Measurements from ENCODE around the gene PACSIN2. TPM values are rescaled to one million over a fixed set of nuclear protein-coding genes. Genes with fewer than 3 reads are reported as not detected.

Gene PACSIN2
- total and polyA plus RNA-seq, 2 of the 13 experiments (the other 11 are each of a cell fraction or from before 2014, with no cell fraction given) = 54.1 to 68.8 TPM

- TF ChIP-seq TARDBP (CRISPR knock-in tag; IDR thresholded peaks at IDR 0.05) (peak; percentile 89), LCORL (IDR thresholded peaks at IDR 0.05) (no peak), LCORL (CRISPR knock-in tag; IDR thresholded peaks at IDR 0.05) (peak; percentile 60), ZBTB37 (CRISPR knock-in tag; IDR thresholded peaks at IDR 0.05) (no peak), POLR2AphosphoS5 (IDR thresholded peaks at IDR 0.05; ENCODE audit: low read depth, low read length) (no peak), KMT2A (CRISPR knock-in tag; IDR thresholded peaks at IDR 0.05) (peak; percentile 84), IRF2 (CRISPR knock-in tag; IDR thresholded peaks at IDR 0.05) (peak; percentile 80; the same call in 1 of the 2 replicates), HDAC2 (CRISPR knock-in tag; IDR thresholded peaks at IDR 0.05) (peak; percentile 98), TCF7L2 (IDR thresholded peaks at IDR 0.05; ENCODE audit: low read depth, low read length) (peak; percentile 86; the same call in 1 of the 2 replicates), NR1H2 (CRISPR knock-in tag; IDR thresholded peaks at IDR 0.05; ENCODE audit: borderline replicate concordance, low read depth) (no peak), GATAD1 (CRISPR knock-in tag; IDR thresholded peaks at IDR 0.05) (peak; percentile 71; the same call in 1 of the 2 replicates), ISL2 (CRISPR knock-in tag; IDR thresholded peaks at IDR 0.05) (peak; percentile 90), ZNF12 (CRISPR knock-in tag; IDR thresholded peaks at IDR 0.05) (0 out of 2 replicates have a peak, but pooled peaks have one; percentile 75), HOXA3 (CRISPR knock-in tag; IDR thresholded peaks at IDR 0.05) (peak; percentile 77)
- TF ChIP-seq, protein P1, sequence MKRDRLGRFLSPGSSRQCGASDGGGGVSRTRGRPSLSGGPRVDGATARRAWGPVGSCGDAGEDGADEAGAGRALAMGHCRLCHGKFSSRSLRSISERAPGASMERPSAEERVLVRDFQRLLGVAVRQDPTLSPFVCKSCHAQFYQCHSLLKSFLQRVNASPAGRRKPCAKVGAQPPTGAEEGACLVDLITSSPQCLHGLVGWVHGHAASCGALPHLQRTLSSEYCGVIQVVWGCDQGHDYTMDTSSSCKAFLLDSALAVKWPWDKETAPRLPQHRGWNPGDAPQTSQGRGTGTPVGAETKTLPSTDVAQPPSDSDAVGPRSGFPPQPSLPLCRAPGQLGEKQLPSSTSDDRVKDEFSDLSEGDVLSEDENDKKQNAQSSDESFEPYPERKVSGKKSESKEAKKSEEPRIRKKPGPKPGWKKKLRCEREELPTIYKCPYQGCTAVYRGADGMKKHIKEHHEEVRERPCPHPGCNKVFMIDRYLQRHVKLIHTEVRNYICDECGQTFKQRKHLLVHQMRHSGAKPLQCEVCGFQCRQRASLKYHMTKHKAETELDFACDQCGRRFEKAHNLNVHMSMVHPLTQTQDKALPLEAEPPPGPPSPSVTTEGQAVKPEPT (CRISPR knock-in tag; IDR thresholded peaks at IDR 0.05; ENCODE audit: low read depth) = no peak
- TF ChIP-seq, protein P2, sequence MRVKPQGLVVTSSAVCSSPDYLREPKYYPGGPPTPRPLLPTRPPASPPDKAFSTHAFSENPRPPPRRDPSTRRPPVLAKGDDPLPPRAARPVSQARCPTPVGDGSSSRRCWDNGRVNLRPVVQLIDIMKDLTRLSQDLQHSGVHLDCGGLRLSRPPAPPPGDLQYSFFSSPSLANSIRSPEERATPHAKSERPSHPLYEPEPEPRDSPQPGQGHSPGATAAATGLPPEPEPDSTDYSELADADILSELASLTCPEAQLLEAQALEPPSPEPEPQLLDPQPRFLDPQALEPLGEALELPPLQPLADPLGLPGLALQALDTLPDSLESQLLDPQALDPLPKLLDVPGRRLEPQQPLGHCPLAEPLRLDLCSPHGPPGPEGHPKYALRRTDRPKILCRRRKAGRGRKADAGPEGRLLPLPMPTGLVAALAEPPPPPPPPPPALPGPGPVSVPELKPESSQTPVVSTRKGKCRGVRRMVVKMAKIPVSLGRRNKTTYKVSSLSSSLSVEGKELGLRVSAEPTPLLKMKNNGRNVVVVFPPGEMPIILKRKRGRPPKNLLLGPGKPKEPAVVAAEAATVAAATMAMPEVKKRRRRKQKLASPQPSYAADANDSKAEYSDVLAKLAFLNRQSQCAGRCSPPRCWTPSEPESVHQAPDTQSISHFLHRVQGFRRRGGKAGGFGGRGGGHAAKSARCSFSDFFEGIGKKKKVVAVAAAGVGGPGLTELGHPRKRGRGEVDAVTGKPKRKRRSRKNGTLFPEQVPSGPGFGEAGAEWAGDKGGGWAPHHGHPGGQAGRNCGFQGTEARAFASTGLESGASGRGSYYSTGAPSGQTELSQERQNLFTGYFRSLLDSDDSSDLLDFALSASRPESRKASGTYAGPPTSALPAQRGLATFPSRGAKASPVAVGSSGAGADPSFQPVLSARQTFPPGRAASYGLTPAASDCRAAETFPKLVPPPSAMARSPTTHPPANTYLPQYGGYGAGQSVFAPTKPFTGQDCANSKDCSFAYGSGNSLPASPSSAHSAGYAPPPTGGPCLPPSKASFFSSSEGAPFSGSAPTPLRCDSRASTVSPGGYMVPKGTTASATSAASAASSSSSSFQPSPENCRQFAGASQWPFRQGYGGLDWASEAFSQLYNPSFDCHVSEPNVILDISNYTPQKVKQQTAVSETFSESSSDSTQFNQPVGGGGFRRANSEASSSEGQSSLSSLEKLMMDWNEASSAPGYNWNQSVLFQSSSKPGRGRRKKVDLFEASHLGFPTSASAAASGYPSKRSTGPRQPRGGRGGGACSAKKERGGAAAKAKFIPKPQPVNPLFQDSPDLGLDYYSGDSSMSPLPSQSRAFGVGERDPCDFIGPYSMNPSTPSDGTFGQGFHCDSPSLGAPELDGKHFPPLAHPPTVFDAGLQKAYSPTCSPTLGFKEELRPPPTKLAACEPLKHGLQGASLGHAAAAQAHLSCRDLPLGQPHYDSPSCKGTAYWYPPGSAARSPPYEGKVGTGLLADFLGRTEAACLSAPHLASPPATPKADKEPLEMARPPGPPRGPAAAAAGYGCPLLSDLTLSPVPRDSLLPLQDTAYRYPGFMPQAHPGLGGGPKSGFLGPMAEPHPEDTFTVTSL (CRISPR knock-in tag; IDR thresholded peaks at IDR 0.05; ENCODE audit: borderline replicate concordance) = peak; percentile 92
- TF ChIP-seq, protein P3, sequence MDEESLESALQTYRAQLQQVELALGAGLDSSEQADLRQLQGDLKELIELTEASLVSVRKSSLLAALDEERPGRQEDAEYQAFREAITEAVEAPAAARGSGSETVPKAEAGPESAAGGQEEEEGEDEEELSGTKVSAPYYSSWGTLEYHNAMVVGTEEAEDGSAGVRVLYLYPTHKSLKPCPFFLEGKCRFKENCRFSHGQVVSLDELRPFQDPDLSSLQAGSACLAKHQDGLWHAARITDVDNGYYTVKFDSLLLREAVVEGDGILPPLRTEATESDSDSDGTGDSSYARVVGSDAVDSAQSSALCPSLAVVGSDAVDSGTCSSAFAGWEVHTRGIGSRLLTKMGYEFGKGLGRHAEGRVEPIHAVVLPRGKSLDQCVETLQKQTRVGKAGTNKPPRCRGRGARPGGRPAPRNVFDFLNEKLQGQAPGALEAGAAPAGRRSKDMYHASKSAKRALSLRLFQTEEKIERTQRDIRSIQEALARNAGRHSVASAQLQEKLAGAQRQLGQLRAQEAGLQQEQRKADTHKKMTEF (CRISPR knock-in tag; IDR thresholded peaks at IDR 0.05) = peak; percentile 88
Measured at GRCh38 chr22:42913874-42914510, 101.0 kb downstream of the PACSIN2 start (continued).
